ENCODE data around the gene PDIA6.

PDIA6 gene

GRCh38 chr2:10762651-10763460, 49.7 kb downstream of the PDIA6 start:
- DNase-seq: peak; percentile 7

- DNase-seq: no peak
Measured at GRCh38 chr2:10761591-10761990, 51.0 kb downstream of the PDIA6 start.

GRCh38 chr2:10760794-10761504, 51.6 kb downstream of the PDIA6 start:
- DNase-seq: no peak

GRCh38 chr2:10759151-10759714, 53.4 kb downstream of the PDIA6 start:
- no peak for DNase-seq

- DNase-seq: no peak
Measured at GRCh38 chr2:10757814-10758286, 54.7 kb downstream of the PDIA6 start.

GRCh38 chr2:10755621-10756020, 57.0 kb downstream of the PDIA6 start:
- no peak for DNase-seq

GRCh38 chr2:10753876-10754275, 58.7 kb downstream of the PDIA6 start:
- DNase-seq: no peak

- DNase-seq: no peak
Measured at GRCh38 chr2:10753156-10753555, 59.4 kb downstream of the PDIA6 start.

GRCh38 chr2:10752236-10752635, 60.3 kb downstream of the PDIA6 start:
- no peak for DNase-seq

- DNase-seq: no peak
Measured at GRCh38 chr2:10750610-10751009, 62.0 kb downstream of the PDIA6 start.

GRCh38 chr2:10742666-10743065, 69.9 kb downstream of the PDIA6 start:
- DNase-seq: no peak

- no peak for DNase-seq
Measured at GRCh38 chr2:10741139-10741538, 71.4 kb downstream of the PDIA6 start.

- DNase-seq: no peak
Measured at GRCh38 chr2:10740226-10740625, 72.4 kb downstream of the PDIA6 start.

GRCh38 chr2:10738192-10738591, 74.4 kb downstream of the PDIA6 start:
- DNase-seq: no peak

- no peak for DNase-seq
Measured at GRCh38 chr2:10733980-10734379, 78.6 kb downstream of the PDIA6 start.

GRCh38 chr2:10733566-10733925, 79.0 kb downstream of the PDIA6 start:
- DNase-seq: no peak
